Suprapubic skin (tissue), 4 donors: Measurements from ENCODE around the gene ALOXE3. TPM values are rescaled to one million over a fixed set of nuclear protein-coding genes. Genes with fewer than 3 reads are reported as not detected.

Experiments used
- DNase-seq, 2 donors: peaks; one replicate each; pipeline ENCODE4 v3.0.0-alpha.2; 2019; ENCODE audit warnings: low spot score in 2 of 2
- H3K27ac ChIP-seq: fragments of 200-600 bp; sonication (generic); one replicate; pipeline ENCODE4 v1.5.1; 2019
- H3K27me3 ChIP-seq: fragments of 200-600 bp; sonication (generic); one replicate; pipeline ENCODE4 v1.5.1; 2019
- H3K36me3 ChIP-seq: fragments of 200-600 bp; sonication (generic); one replicate; pipeline ENCODE4 v1.5.1; 2019
- H3K4me1 ChIP-seq: fragments of 200-600 bp; sonication (generic); one replicate; pipeline ENCODE4 v1.5.1; 2019
- H3K4me3 ChIP-seq: fragments of 200-600 bp; sonication (generic); one replicate; pipeline ENCODE4 v1.5.1; 2019; ENCODE audit warnings: mild to moderate bottlenecking
- H3K9me3 ChIP-seq: fragments of 200-600 bp; sonication (generic); one replicate; pipeline ENCODE4 v1.5.1; 2019
- CTCF ChIP-seq, 2 donors: fragments of 200-600 bp in 1 of 2; fragments of 450-650 bp in 1 of 2; sonication (generic) in 1 of 2; IDR thresholded peaks; one replicate each; pipeline ENCODE4 v1.5.1; 2016 to 2019; ENCODE audit warnings: antibody characterized with exemption in 2 of 2, mild to moderate bottlenecking in 1 of 2, moderate library complexity in 1 of 2
- EP300 ChIP-seq: sonication (generic); formaldehyde crosslinking; IDR thresholded peaks from one replicate; pipeline ENCODE4 v1.6.1; 2017; ENCODE audit warnings: antibody characterized with exemption
- POLR2A ChIP-seq, 2 donors: fragments of 450-650 bp; IDR thresholded peaks; one replicate each; pipeline ENCODE4 v1.6.1; 2017; ENCODE audit warnings: antibody characterized with exemption in 2 of 2, mild to moderate bottlenecking in 2 of 2, moderate library complexity in 2 of 2
- POLR2AphosphoS5 ChIP-seq, 3 donors: sonication (generic); formaldehyde crosslinking; IDR thresholded peaks; one replicate each; pipeline ENCODE4 v1.6.1; 2017; ENCODE audit warnings: antibody characterized with exemption in 3 of 3
- WGBS: methylation state at CpG from one replicate; pipeline ENCODE4 v1.1.5; 2018; 5-methylcytosine and 5-hydroxymethylcytosine counted together
- total RNA-seq, 4 donors: library from RNA; depleted of rRNA; stranded (reverse); fragments of >200 nt; gene quantifications; one replicate each; pipeline ENCODE4 v1.1.0, GENCODE V29; 2016

ALOXE3 gene
- total RNA-seq, 4 donors from 2014 or later = 44.5 to 95.3 (median 69.9) TPM

- Histone ChIP-seq H3K4me1 (peaks cover 5% of the 10 kb centered on the region), H3K27ac (no peak overlapping the region), H3K27me3 (peaks cover 1% of the 10 kb centered on the region), H3K36me3 (no peaks in the 10 kb centered on the region), H3K9me3 (no peaks in the 10 kb centered on the region), H3K4me3 (no peak overlapping the region)
- no peak for DNase-seq
- 89% methylated on average over 8 of the region's 8 CpGs for WGBS
- TF ChIP-seq POLR2A (IDR thresholded peaks at IDR 0.05) (no peak), POLR2AphosphoS5 (IDR thresholded peaks at IDR 0.05) (no peak), EP300 (no peak), CTCF (IDR thresholded peaks at IDR 0.05) (no peak)
These were observed 21.8 kb downstream of the ALOXE3 start for GRCh38 chr17:8096541-8096940.

- Histone ChIP-seq H3K4me1 (peaks cover 5% of the 10 kb centered on the region), H3K36me3 (no peaks in the 10 kb centered on the region), H3K27ac (no peak overlapping the region), H3K27me3 (peaks cover 13% of the 10 kb centered on the region), H3K9me3 (no peaks in the 10 kb centered on the region), H3K4me3 (no peak overlapping the region)
- WGBS = 79% methylated on average over 6 of the region's 6 CpGs
- DNase-seq = no peak
- TF ChIP-seq POLR2A (IDR thresholded peaks at IDR 0.05) (no peak), EP300 (no peak), CTCF (IDR thresholded peaks at IDR 0.05) (no peak), POLR2AphosphoS5 (IDR thresholded peaks at IDR 0.05) (no peak)
These were observed 23.0 kb downstream of the ALOXE3 start for GRCh38 chr17:8095361-8095760.

- H3K36me3 ChIP-seq = no peaks in the 10 kb centered on the region
- H3K4me1 ChIP-seq = peaks cover 10% of the 10 kb centered on the region
- no peak overlapping the region for H3K27ac ChIP-seq
- TF ChIP-seq EP300 (no peak), POLR2A (IDR thresholded peaks at IDR 0.05) (no peak), CTCF (IDR thresholded peaks at IDR 0.05) (no peak), POLR2AphosphoS5 (IDR thresholded peaks at IDR 0.05) (no peak)
- no peak overlapping the region for H3K4me3 ChIP-seq
- H3K27me3 ChIP-seq = peaks cover 32% of the 10 kb centered on the region
- DNase-seq = no peak
- 47% methylated on average over 9 of the region's 9 CpGs for WGBS
- no peaks in the 10 kb centered on the region for H3K9me3 ChIP-seq
These were observed 27.2 kb downstream of the ALOXE3 start for GRCh38 chr17:8091033-8091687.

- DNase-seq = no peak
- peaks cover 38% of the 10 kb centered on the region for H3K27me3 ChIP-seq
- 82% methylated on average over 6 of the region's 6 CpGs for WGBS
- TF ChIP-seq POLR2A (IDR thresholded peaks at IDR 0.05) = no peak
- no peak for TF ChIP-seq EP300
- no peak for TF ChIP-seq POLR2AphosphoS5 (IDR thresholded peaks at IDR 0.05)
- no peak for TF ChIP-seq CTCF (IDR thresholded peaks at IDR 0.05)
- no peaks in the 10 kb centered on the region for H3K9me3 ChIP-seq
- H3K27ac ChIP-seq = no peak overlapping the region
- H3K4me1 ChIP-seq = peaks cover 10% of the 10 kb centered on the region
- no peak overlapping the region for H3K4me3 ChIP-seq
- no peaks in the 10 kb centered on the region for H3K36me3 ChIP-seq
These were observed 28.6 kb downstream of the ALOXE3 start for GRCh38 chr17:8089728-8090127.

GRCh38 chr17:8087952-8088230, 30.4 kb downstream of the ALOXE3 start:
- Histone ChIP-seq H3K27me3 (peaks cover 45% of the 10 kb centered on the region), H3K4me3 (no peak overlapping the region), H3K9me3 (no peaks in the 10 kb centered on the region), H3K27ac (no peak overlapping the region), H3K4me1 (peaks cover 5% of the 10 kb centered on the region), H3K36me3 (no peaks in the 10 kb centered on the region)
- WGBS = 78% methylated on average over 3 of the region's 5 CpGs
- TF ChIP-seq POLR2AphosphoS5 (IDR thresholded peaks at IDR 0.05) (no peak), EP300 (no peak), CTCF (IDR thresholded peaks at IDR 0.05) (no peak), POLR2A (IDR thresholded peaks at IDR 0.05) (no peak)
- DNase-seq = no peak
